Lower leg skin (tissue), 3 donors: ENCODE results near the gene MYH16.

ENCODE experiments used
- POLR2A ChIP-seq, 2 donors: fragments of 450-650 bp; IDR thresholded peaks; one replicate each; pipeline ENCODE4 v1.6.1; 2016 to 2017; ENCODE audit warnings: antibody characterized with exemption in 2 of 2, mild to moderate bottlenecking in 1 of 2, moderate library complexity in 1 of 2
- TF ChIP-seq, protein P1 (sequence below), 3 donors: fragments of 450-650 bp; IDR thresholded peaks; one replicate each; pipeline ENCODE4 v1.5.1; 2016; ENCODE audit warnings: antibody characterized with exemption in 3 of 3, mild to moderate bottlenecking in 3 of 3, moderate library complexity in 2 of 3

DNA sequence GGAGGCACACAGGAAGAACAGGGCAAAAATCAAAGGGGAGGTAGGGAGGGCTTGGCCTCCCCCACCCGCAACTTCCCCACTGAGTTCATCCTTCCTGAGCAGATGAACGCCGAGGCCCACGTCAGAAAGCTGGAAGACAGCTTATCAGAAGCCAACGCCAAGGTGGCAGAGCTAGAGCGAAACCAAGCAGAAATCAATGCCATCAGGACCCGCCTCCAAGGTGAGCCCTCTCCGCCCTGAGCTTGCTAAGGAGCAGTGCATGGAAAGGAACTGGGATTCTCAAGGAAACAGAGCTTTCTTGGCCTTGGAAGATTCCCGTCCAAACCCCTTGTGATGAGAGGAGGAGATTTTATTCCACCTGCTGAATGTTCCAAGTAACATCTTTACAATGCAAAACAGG is 16.5 kb downstream of the MYH16 start:
- TF ChIP-seq, protein P1, sequence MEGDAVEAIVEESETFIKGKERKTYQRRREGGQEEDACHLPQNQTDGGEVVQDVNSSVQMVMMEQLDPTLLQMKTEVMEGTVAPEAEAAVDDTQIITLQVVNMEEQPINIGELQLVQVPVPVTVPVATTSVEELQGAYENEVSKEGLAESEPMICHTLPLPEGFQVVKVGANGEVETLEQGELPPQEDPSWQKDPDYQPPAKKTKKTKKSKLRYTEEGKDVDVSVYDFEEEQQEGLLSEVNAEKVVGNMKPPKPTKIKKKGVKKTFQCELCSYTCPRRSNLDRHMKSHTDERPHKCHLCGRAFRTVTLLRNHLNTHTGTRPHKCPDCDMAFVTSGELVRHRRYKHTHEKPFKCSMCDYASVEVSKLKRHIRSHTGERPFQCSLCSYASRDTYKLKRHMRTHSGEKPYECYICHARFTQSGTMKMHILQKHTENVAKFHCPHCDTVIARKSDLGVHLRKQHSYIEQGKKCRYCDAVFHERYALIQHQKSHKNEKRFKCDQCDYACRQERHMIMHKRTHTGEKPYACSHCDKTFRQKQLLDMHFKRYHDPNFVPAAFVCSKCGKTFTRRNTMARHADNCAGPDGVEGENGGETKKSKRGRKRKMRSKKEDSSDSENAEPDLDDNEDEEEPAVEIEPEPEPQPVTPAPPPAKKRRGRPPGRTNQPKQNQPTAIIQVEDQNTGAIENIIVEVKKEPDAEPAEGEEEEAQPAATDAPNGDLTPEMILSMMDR (IDR thresholded peaks at IDR 0.05) = no peak
- TF ChIP-seq POLR2A (IDR thresholded peaks at IDR 0.05) = no peak
